Psoas muscle (tissue), 8 donors: ENCODE measurements around the gene ABCA6. TPM values are rescaled to one million over a fixed set of nuclear protein-coding genes. Genes with fewer than 3 reads are reported as not detected.

ENCODE experiments used
- ATAC-seq, 4 donors: fragments of 200-7000 bp; cut with Tn5 transposase; one replicate each; pipeline ENCODE4 v1.9.1; 2020; ENCODE audit warnings: moderate library complexity in 3 of 4, mild to moderate bottlenecking in 2 of 4
- DNase-seq, 2 donors: peaks; one replicate each; pipeline ENCODE4 v3.0.0-alpha.2; 2020
- H3K27ac ChIP-seq: fragments of 200-600 bp; one replicate; pipeline ENCODE4 v1.8.0; 2022
- H3K27me3 ChIP-seq, 3 donors: fragments of 200-600 bp in 1 of 3; one replicate each; pipeline versions ENCODE4 v1.6.1 to v1.8.0; 2013 to 2022; ENCODE audit warnings: low read length in 2 of 3, mild to moderate bottlenecking in 2 of 3, moderate library complexity in 1 of 3; ENCODE audit not compliant: insufficient read depth in 3 of 3
- H3K36me3 ChIP-seq, 2 donors: fragments of 200-600 bp in 1 of 2; one replicate each; pipeline versions ENCODE4 v1.6.1 to v1.8.0; 2013 to 2022; ENCODE audit warnings: low read depth in 1 of 2, mild to moderate bottlenecking in 1 of 2, moderate library complexity in 1 of 2; ENCODE audit not compliant: insufficient read depth in 1 of 2
- H3K4me1 ChIP-seq: fragments of 200-600 bp; one replicate; pipeline ENCODE4 v1.8.0; 2022
- H3K4me3 ChIP-seq: fragments of 200-600 bp; one replicate; pipeline ENCODE4 v1.8.0; 2022; ENCODE audit warnings: mild to moderate bottlenecking
- H3K9me3 ChIP-seq: fragments of 200-600 bp; one replicate; pipeline ENCODE4 v1.8.0; 2022
- CTCF ChIP-seq: fragments of 200-600 bp; IDR thresholded peaks from one replicate; pipeline ENCODE4 v1.8.0; 2022; ENCODE audit warnings: antibody characterized with exemption
- WGBS, 3 donors: extraction: QIAGEN DNeasy Blood & Tissue Kit; methylation state at CpG; one replicate each; pipeline versions ENCODE4 v1.1.6 to v1.1.7; 2013; 5-methylcytosine and 5-hydroxymethylcytosine counted together
- intact Hi-C, 2 donors: fragments of 100-400 bp; cut with DNase I; formaldehyde crosslinking; loops; one replicate each; pipeline versions ENCODE4 v1.11.0 to v1.14.2; 2022
- polyA plus RNA-seq, 3 donors: library from polyadenylated mRNA; stranded (reverse); fragments of 200-250 nt; gene quantifications; one replicate each; pipeline ENCODE4 v1.2.3, GENCODE V29; 2013
- total RNA-seq, 4 donors: library from RNA; stranded (reverse); fragmentation: NEBNext Ultra II Directional in 2 of 4; extraction: Animal tissue kit (Norgen Biotek cat#: 25700) in 2 of 4; gene quantifications; one replicate each; pipeline versions ENCODE4 v1.2.1 to v1.2.4, GENCODE V29; 2021 to 2023
- donor health status: healthy with polysubstance abuse.
- donor health status: DM: no; HTN: no; CAD: no; lungs with moderate emphysema.
- donor health status: Bipolar disorder and iron deficiency.
- donor health status: healthy.
- donor health status: DM: yes; HTN: yes; CAD: no.
- donor health status: DM: no; HTN: no; CAD: no.
- donor health status: DM: no; HTN: no; CAD: no.
- donor health status: DM: yes; HTN: yes; CAD: no.

ABCA6 gene
- total and polyA plus RNA-seq, 7 donors: 2.7 to 21.2 (median 6.8) TPM

DNA sequence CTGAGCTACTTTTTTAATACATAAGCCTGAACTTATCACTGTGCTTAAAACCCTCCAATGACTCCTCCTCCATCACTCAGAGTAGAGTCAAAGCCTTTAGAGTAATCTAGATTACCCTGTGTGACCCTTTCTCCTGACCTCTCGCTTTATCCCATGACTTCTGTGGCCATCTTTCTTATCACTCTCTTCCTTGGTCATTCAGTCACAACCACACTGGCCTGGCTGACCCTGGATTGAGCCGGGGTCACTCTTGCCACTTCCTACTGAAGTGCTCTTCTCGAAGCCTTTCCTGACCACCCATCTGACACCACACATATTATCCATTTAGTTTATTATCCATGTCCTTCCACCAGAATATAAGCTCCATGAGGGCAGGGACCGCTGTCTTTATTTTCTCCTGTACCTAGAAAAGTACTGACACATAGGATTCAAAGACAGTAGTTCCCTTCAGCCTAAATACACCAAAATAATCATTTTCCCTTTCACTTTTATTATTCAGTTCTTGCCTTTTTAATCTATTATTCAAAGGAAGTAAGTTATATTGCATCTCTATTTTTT lies 53.0 kb downstream of the ABCA6 start:
- Histone ChIP-seq H3K4me3 (no peak overlapping the region), H3K4me1 (no peaks in the 10 kb centered on the region), H3K27me3 (no peaks in the 10 kb centered on the region), H3K36me3 (peaks cover 0 to 82% of the 10 kb centered on the region in 2 donors), H3K9me3 (no peaks in the 10 kb centered on the region), H3K27ac (no peak overlapping the region)
- 75 to 82% (median 78%) methylated on average over 4 of the region's 4 CpGs for WGBS, 3 donors
- TF ChIP-seq CTCF: no peak
- ATAC-seq: no peak
- intact Hi-C loops: loop anchor here in 1 of 2 donors (10.0 kb wide), 1 partner anchor 64 kb away; no protein-coding TSS in a partner anchor
- DNase-seq: no peak

DNA sequence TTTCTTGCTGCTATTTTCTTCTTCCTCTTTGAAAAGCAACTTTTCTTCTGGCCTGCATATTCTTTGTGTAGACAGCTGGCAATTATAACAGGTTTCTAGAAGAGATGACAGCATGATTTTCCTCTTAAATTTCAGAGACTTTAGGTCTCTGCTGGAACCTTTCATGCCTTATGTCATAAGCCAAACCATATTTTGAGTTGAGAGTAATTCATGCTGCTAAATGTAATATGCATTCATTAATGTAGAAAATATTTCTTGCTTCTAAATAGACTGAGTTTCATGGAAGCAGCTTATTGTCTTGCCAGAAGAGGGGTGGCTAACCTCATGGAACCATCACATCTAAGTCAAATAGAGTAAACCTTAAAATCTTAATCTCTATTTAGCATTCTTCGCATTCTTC lies 55.1 kb downstream of the ABCA6 start:
- no peak for TF ChIP-seq CTCF
- intact Hi-C loops: loop anchor here in 1 of 2 donors (10.0 kb wide), 1 partner anchor 62 kb away; no protein-coding TSS in a partner anchor
- ATAC-seq: no peak
- Histone ChIP-seq H3K27me3 (no peaks in the 10 kb centered on the region), H3K9me3 (peaks cover 10% of the 10 kb centered on the region), H3K4me1 (no peaks in the 10 kb centered on the region), H3K27ac (no peak overlapping the region), H3K36me3 (peaks cover 3 to 88% of the 10 kb centered on the region in 2 donors), H3K4me3 (no peak overlapping the region)
- WGBS, 3 donors: 94 to 100% (median 97%) methylated on average over 1 of the region's 1 CpG
- no peak for DNase-seq

DNA sequence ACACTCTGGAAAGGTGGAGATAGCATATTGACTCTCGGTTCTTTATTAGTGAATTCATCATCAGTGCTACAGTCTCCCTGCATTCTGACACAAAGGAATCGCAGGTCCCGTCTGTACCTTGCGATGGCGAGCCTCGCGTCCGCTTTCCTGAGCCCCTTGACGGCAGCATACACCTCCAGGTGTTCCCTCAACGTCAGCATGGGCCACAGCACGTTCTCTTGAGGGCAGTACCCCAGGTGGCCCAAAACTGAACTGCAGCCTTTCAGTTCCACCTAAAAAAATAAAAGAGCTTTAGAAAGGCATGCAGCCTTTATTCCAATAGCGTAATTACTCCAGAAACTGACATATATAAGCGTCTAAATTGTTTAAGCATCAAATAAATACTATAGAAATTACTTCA lies 56.8 kb downstream of the ABCA6 start:
- Histone ChIP-seq H3K4me3 (no peak overlapping the region), H3K27ac (no peak overlapping the region), H3K27me3 (no peaks in the 10 kb centered on the region), H3K9me3 (peaks cover 10% of the 10 kb centered on the region), H3K4me1 (no peaks in the 10 kb centered on the region), H3K36me3 (peaks cover 3 to 98% of the 10 kb centered on the region in 2 donors)
- intact Hi-C loops: loop anchor here in 1 of 2 donors (10.0 kb wide), 1 partner anchor 60 kb away; no protein-coding TSS in a partner anchor
- DNase-seq (no peak), ATAC-seq (no peak)
- 62 to 66% (median 66%) methylated on average over 13 of the region's 13 CpGs for WGBS, 3 donors
- TF ChIP-seq CTCF: no peak

GRCh38 chr17:69082696-69083095 lies 59.0 kb downstream of the ABCA6 start:
- no peaks in the 10 kb centered on the region for H3K4me1 ChIP-seq
- DNase-seq (no peak), ATAC-seq (no peak)
- intact Hi-C loops: loop anchor here in 1 of 2 donors (10.0 kb wide), 1 partner anchor 58 kb away; no protein-coding TSS in a partner anchor
- H3K4me3 ChIP-seq: no peak overlapping the region
- no peaks in the 10 kb centered on the region for H3K27me3 ChIP-seq
- H3K36me3 ChIP-seq: peaks cover 3 to 98% of the 10 kb centered on the region in 2 donors
- no peak for TF ChIP-seq CTCF
- 92 to 93% (median 93%) methylated on average over 2 of the region's 2 CpGs for WGBS, 3 donors
- H3K9me3 ChIP-seq: peaks cover 10% of the 10 kb centered on the region
- no peak overlapping the region for H3K27ac ChIP-seq

DNA sequence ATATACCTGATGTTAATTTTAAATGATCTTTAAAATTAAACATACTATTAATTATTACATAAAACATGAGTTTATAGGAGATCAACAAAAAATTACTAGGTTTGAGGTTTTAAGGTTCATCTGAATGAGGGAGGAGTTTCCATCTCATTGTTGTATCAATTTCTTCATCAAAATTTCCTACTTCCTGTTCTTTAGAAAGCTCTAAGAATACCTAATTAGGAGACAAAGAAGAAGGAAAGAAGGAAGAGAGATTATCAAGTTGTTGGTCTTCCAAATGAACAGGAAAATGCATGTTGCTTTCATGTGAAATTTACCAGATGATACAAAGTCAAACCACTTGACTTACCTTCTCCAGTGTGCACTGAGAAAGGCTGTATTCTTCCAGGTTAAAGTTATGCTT lies 62.8 kb downstream of the ABCA6 start:
- ATAC-seq (no peak), DNase-seq (no peak)
- no peak for TF ChIP-seq CTCF
- no peaks in the 10 kb centered on the region for H3K4me1 ChIP-seq
- intact Hi-C loops: no loop called here
- peaks cover 31% of the 10 kb centered on the region for H3K9me3 ChIP-seq
- no peak overlapping the region for H3K27ac ChIP-seq
- no peak overlapping the region for H3K4me3 ChIP-seq
- H3K27me3 ChIP-seq: no peaks in the 10 kb centered on the region
- peaks cover 5 to 78% of the 10 kb centered on the region in 2 donors for H3K36me3 ChIP-seq
